Measurements from ENCODE around the gene ATF6.
"Not testable (repeated sequence)": the region's sequence is repeated elsewhere in the genome, so short reads cannot be mapped to it uniquely, and the experiment has no call there.

Gene ATF6

GRCh38 chr1:161817176-161817730 lies 51.1 kb downstream of the ATF6 start:
- DNase-seq (ENCODE audit: extremely low spot score), result no peak
- ChIA-PET POLR2A (interaction anchor here (0.7 kb wide), 1 partner anchor 207 kb away, joined by 4 read pairs; no protein-coding TSS in a partner anchor), CTCF (no interaction called here)
- TF ChIP-seq CTCF (IDR thresholded peaks at IDR 0.05; ENCODE audit: control extremely low read depth, extremely low read depth, low read depth, missing control alignments), result no peak

- ChIA-PET CTCF (interaction anchor here (0.8 to 2.0 kb wide), 2 partner anchors 16 to 28 kb away, joined by 3 to 8 read pairs; no protein-coding TSS in a partner anchor), POLR2A (no interaction called here)
- DNase-seq (ENCODE audit: extremely low spot score), result no peak
- TF ChIP-seq CTCF (IDR thresholded peaks at IDR 0.05; ENCODE audit: control extremely low read depth, extremely low read depth, low read depth, missing control alignments), result no peak
Measured at GRCh38 chr1:161820914-161821313, 54.8 kb downstream of the ATF6 start.

- no peak for DNase-seq (ENCODE audit: extremely low spot score)
- CTCF ChIA-PET, result interaction anchor here (2.0 kb wide), 1 partner anchor 9 kb away, joined by 4 read pairs; no protein-coding TSS in a partner anchor
- POLR2A ChIA-PET, result no interaction called here
- no peak for TF ChIP-seq CTCF (IDR thresholded peaks at IDR 0.05; ENCODE audit: control extremely low read depth, extremely low read depth, low read depth, missing control alignments)
Measured at GRCh38 chr1:161824618-161825017, 58.5 kb downstream of the ATF6 start.

- TF ChIP-seq CTCF (IDR thresholded peaks at IDR 0.05; ENCODE audit: control extremely low read depth, extremely low read depth, low read depth, missing control alignments), result no peak
- POLR2A ChIA-PET, result no interaction called here
- CTCF ChIA-PET, result interaction anchor here (2.0 kb wide), 1 partner anchor 10 kb away, joined by 4 read pairs; no protein-coding TSS in a partner anchor
- no peak for DNase-seq (ENCODE audit: extremely low spot score)
Measured at GRCh38 chr1:161825831-161826230, 59.7 kb downstream of the ATF6 start.

GRCh38 chr1:161826478-161826877 lies 60.4 kb downstream of the ATF6 start:
- POLR2A ChIA-PET, result no interaction called here
- no peak for DNase-seq (ENCODE audit: extremely low spot score)
- CTCF ChIA-PET, result interaction anchor here (2.0 kb wide), 1 partner anchor 11 kb away, joined by 4 read pairs; no protein-coding TSS in a partner anchor
- TF ChIP-seq CTCF (IDR thresholded peaks at IDR 0.05; ENCODE audit: control extremely low read depth, extremely low read depth, low read depth, missing control alignments), result no peak

GRCh38 chr1:161827786-161828185 lies 61.7 kb downstream of the ATF6 start:
- no peak for TF ChIP-seq CTCF (IDR thresholded peaks at IDR 0.05; ENCODE audit: control extremely low read depth, extremely low read depth, low read depth, missing control alignments)
- CTCF ChIA-PET, result interaction anchor here (1.5 kb wide), 1 partner anchor 10 kb away, joined by 4 read pairs; no protein-coding TSS in a partner anchor
- no peak for DNase-seq (ENCODE audit: extremely low spot score)
- POLR2A ChIA-PET, result no interaction called here

GRCh38 chr1:161832299-161832907 lies 66.3 kb downstream of the ATF6 start:
- CTCF ChIA-PET; DNase-seq (ENCODE audit: extremely low spot score); POLR2A ChIA-PET: not testable (repeated sequence)
